Measurements from ENCODE around the gene ATP1A4. TPM values are rescaled to one million over a fixed set of nuclear protein-coding genes. Genes with fewer than 3 reads are reported as not detected.
A peak's percentile ranks its signal among the peaks of the same experiment; 100 is the strongest.

ATP1A4 gene
- total and polyA plus RNA-seq, 2 of the 13 experiments (the other 11 are each of a cell fraction or from before 2014, with no cell fraction given): not detected

- TF ChIP-seq ZHX2 (IDR thresholded peaks at IDR 0.05; ENCODE audit: low read depth) (no peak), ZHX2 (CRISPR knock-in tag; IDR thresholded peaks at IDR 0.05; ENCODE audit: borderline replicate concordance) (no peak), MEIS2 (CRISPR knock-in tag; IDR thresholded peaks at IDR 0.05) (0 out of 2 replicates have a peak, but pooled peaks have one; percentile 31), ZBTB46 (CRISPR knock-in tag; IDR thresholded peaks at IDR 0.05; ENCODE audit: borderline replicate concordance) (no peak), MIER3 (CRISPR knock-in tag; IDR thresholded peaks at IDR 0.05; ENCODE audit: borderline replicate concordance) (peak; percentile 51; the same call in 1 of the 2 replicates), TCF7 (IDR thresholded peaks at IDR 0.05; ENCODE audit: low read depth) (peak; percentile 25; the same call in 1 of the 2 replicates), ETV5 (CRISPR knock-in tag; IDR thresholded peaks at IDR 0.05; ENCODE audit: borderline replicate concordance) (peak; percentile 16; the same call in 1 of the 2 replicates), ZFP91 (CRISPR knock-in tag; IDR thresholded peaks at IDR 0.05; ENCODE audit: borderline replicate concordance) (peak; percentile 60; the same call in 1 of the 2 replicates), FOXM1 (CRISPR knock-in tag; IDR thresholded peaks at IDR 0.05) (no peak), ASH2L (IDR thresholded peaks at IDR 0.05; ENCODE audit: insufficient read length, low read depth, low read length) (peak; percentile 65), HOXA9 (CRISPR knock-in tag; IDR thresholded peaks at IDR 0.05; ENCODE audit: borderline replicate concordance) (no peak), THAP11 (CRISPR knock-in tag; IDR thresholded peaks at IDR 0.05) (peak; percentile 47; the same call in 1 of the 2 replicates), DMAP1 (CRISPR knock-in tag; IDR thresholded peaks at IDR 0.05) (peak; percentile 45; the same call in 1 of the 2 replicates), SYNCRIP (IDR thresholded peaks at IDR 0.05; ENCODE audit: insufficient read depth, low read depth, low read length) (no peak), ISL2 (CRISPR knock-in tag; IDR thresholded peaks at IDR 0.05) (peak; percentile 21; the same call in 1 of the 2 replicates), ZFP90 (CRISPR knock-in tag; IDR thresholded peaks at IDR 0.05; ENCODE audit: borderline replicate concordance) (peak; percentile 40; the same call in 1 of the 2 replicates), ZNF12 (CRISPR knock-in tag; IDR thresholded peaks at IDR 0.05) (no peak), ZNF709 (CRISPR knock-in tag; IDR thresholded peaks at IDR 0.05) (0 out of 2 replicates have a peak, but pooled peaks have one; percentile 40), BCL3 (CRISPR knock-in tag; IDR thresholded peaks at IDR 0.05) (peak; percentile 39; the same call in 1 of the 2 replicates)
Observed at GRCh38 chr1:160193091-160193819, 41.9 kb downstream of the ATP1A4 start (continued).

Data from HepG2 (cell line).